ENCODE measurements around the gene CCDC137.

DNA sequence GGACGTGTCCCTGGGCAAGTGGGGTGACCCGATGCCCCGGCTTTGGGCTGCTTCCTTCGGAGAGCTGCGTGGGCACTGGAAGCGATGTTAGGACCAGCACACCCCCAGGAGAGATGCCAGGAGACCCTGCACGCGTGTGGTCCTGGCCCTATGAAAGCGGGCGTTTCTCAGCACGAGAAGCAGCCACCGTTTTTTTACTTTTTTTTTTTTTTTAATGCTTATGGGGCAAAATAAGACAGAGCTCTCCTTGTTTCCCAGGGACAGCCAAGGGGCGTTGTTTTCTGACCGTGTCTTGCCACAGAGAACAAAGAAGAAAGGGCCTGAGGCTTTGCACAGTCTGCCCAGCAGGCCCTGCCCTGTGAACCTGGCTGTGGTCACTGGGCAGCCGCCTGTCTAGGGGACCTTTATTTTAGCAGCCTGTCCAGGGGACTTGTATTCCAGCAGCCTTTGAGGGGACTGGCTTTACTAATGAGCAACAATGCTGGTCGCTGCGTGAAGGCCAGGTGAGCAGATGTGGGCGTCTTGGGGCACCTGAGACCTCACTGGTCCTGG lies 46.5 kb downstream of the CCDC137 start:
- TF ChIP-seq, protein P1, sequence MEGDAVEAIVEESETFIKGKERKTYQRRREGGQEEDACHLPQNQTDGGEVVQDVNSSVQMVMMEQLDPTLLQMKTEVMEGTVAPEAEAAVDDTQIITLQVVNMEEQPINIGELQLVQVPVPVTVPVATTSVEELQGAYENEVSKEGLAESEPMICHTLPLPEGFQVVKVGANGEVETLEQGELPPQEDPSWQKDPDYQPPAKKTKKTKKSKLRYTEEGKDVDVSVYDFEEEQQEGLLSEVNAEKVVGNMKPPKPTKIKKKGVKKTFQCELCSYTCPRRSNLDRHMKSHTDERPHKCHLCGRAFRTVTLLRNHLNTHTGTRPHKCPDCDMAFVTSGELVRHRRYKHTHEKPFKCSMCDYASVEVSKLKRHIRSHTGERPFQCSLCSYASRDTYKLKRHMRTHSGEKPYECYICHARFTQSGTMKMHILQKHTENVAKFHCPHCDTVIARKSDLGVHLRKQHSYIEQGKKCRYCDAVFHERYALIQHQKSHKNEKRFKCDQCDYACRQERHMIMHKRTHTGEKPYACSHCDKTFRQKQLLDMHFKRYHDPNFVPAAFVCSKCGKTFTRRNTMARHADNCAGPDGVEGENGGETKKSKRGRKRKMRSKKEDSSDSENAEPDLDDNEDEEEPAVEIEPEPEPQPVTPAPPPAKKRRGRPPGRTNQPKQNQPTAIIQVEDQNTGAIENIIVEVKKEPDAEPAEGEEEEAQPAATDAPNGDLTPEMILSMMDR (IDR thresholded peaks at IDR 0.05), result no peak
- no peak for TF ChIP-seq POLR2A (IDR thresholded peaks at IDR 0.05)
